Thyroid gland (tissue), 4 donors: ENCODE results near the gene BPIFB6. TPM values are rescaled to one million over a fixed set of nuclear protein-coding genes. Genes with fewer than 3 reads are reported as not detected.
"Not testable (repeated sequence)": the region's sequence is repeated elsewhere in the genome, so short reads cannot be mapped to it uniquely, and the experiment has no call there.

Source experiments
- DNase-seq, 2 donors: peaks; one replicate each; pipeline ENCODE4 v3.0.0-alpha.2; 2019
- H3K27ac ChIP-seq, 3 donors: fragments of 200-600 bp; sonication (generic); 1 replicate in 2 of 3; 2 replicates in 1 of 3; pipeline ENCODE4 v1.5.1; 2016 to 2019; ENCODE audit warnings: mild to moderate bottlenecking in 1 of 3, moderate library complexity in 1 of 3
- H3K27me3 ChIP-seq: fragments of 200-600 bp; sonication (generic); one replicate; pipeline ENCODE4 v1.5.1; 2019
- H3K36me3 ChIP-seq, 2 donors: fragments of 200-600 bp; sonication (generic); one replicate each; pipeline ENCODE4 v1.5.1; 2016 to 2019
- H3K4me1 ChIP-seq, 2 donors: fragments of 200-600 bp; sonication (generic); one replicate each; pipeline ENCODE4 v1.5.1; 2017 to 2019
- H3K4me3 ChIP-seq, 3 donors: fragments of 200-600 bp; sonication (generic); replicated peaks in 1 of 3; 1 replicate in 2 of 3; 2 replicates in 1 of 3; pipeline ENCODE4 v1.5.1; 2016; ENCODE audit warnings: mild to moderate bottlenecking in 1 of 3
- H3K9me3 ChIP-seq: fragments of 200-600 bp; sonication (generic); one replicate; pipeline ENCODE4 v1.5.1; 2017
- POLR2A ChIP-seq, 2 donors: fragments of 450-650 bp; IDR thresholded peaks; one replicate each; pipeline ENCODE4 v1.6.1; 2017; ENCODE audit warnings: antibody characterized with exemption in 2 of 2, mild to moderate bottlenecking in 2 of 2, moderate library complexity in 1 of 2
- WGBS, 2 donors: methylation state at CpG; one replicate each; pipeline ENCODE4 v1.1.5; 2017; 5-methylcytosine and 5-hydroxymethylcytosine counted together
- intact Hi-C: fragments of 100-400 bp; cut with DNase I; formaldehyde crosslinking; loops from one replicate; pipeline ENCODE4 v1.15.1; 2023
- total RNA-seq, 4 donors: library from RNA; depleted of rRNA; stranded (reverse); fragments of >200 nt; gene quantifications; one replicate each; pipeline ENCODE4 v1.2.3, GENCODE V29; 2016
- TF ChIP-seq, protein P1 (sequence below), 6 experiments: fragments of 200-600 bp in 3 of 6; fragments of 450-650 bp in 3 of 6; sonication (generic) in 3 of 6; IDR thresholded peaks; one replicate each; pipeline ENCODE4 v1.5.1; 2016 to 2019; ENCODE audit warnings: antibody characterized with exemption in 6 of 6, mild to moderate bottlenecking in 2 of 6, inconsistent platforms in 1 of 6, moderate library complexity in 1 of 6

Gene BPIFB6
- total RNA-seq, 4 donors from 2014 or later, result not detected

DNA sequence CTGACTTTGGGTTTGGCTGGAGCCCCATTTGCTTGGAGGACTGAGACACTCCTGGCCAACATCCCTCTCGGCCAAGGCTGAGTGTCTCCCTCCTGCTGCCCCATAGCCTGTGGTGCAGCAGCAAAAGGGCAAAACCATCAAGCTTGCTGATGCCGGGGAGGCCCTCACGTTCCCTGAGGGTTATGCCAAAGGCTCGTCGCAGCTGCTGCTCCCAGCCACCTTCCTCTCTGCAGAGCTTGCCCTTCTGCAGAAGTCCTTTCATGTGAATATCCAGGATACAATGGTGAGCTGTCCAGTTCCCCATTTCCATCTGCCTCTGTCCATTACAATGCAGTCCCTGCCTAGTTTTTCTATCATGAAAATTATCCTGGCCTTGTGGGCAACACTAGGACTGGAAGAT, 6.0 kb downstream of the BPIFB6 start:
- Histone ChIP-seq H3K36me3 (no peaks in the 10 kb centered on the region), H3K9me3 (no peaks in the 10 kb centered on the region), H3K4me3 (no peak overlapping the region), H3K27ac (no peak overlapping the region), H3K27me3 (no peaks in the 10 kb centered on the region), H3K4me1 (no peaks in the 10 kb centered on the region)
- 75% methylated on average over 5 of the region's 5 CpGs for WGBS, 2 donors
- TF ChIP-seq, protein P1, sequence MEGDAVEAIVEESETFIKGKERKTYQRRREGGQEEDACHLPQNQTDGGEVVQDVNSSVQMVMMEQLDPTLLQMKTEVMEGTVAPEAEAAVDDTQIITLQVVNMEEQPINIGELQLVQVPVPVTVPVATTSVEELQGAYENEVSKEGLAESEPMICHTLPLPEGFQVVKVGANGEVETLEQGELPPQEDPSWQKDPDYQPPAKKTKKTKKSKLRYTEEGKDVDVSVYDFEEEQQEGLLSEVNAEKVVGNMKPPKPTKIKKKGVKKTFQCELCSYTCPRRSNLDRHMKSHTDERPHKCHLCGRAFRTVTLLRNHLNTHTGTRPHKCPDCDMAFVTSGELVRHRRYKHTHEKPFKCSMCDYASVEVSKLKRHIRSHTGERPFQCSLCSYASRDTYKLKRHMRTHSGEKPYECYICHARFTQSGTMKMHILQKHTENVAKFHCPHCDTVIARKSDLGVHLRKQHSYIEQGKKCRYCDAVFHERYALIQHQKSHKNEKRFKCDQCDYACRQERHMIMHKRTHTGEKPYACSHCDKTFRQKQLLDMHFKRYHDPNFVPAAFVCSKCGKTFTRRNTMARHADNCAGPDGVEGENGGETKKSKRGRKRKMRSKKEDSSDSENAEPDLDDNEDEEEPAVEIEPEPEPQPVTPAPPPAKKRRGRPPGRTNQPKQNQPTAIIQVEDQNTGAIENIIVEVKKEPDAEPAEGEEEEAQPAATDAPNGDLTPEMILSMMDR (IDR thresholded peaks at IDR 0.05), result no peak
- no peak for TF ChIP-seq POLR2A (IDR thresholded peaks at IDR 0.05)
- no peak for DNase-seq
- intact Hi-C loops, result no loop called here

DNA sequence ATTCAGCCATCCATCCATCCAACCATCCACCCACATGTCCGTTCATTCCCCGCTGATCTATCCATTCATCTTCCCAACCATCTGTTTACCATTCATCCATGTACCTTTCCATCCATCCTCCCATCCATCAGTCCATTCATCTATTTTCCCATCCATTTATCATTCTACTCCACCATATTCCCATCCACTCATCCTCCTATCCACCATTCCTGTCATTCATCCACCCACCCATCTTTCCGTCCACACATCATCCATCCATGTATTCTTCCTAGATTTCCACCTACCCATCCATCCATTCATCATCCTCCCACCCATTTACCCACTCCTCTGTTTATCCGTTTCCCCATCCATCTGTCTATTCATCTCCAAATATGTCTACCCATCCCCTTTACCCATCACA, 6.8 kb downstream of the BPIFB6 start:
- Histone ChIP-seq H3K36me3 (no peaks in the 10 kb centered on the region), H3K4me1 (no peaks in the 10 kb centered on the region), H3K27me3 (no peaks in the 10 kb centered on the region), H3K9me3 (no peaks in the 10 kb centered on the region), H3K4me3 (no peak overlapping the region), H3K27ac (no peak overlapping the region)
- TF ChIP-seq POLR2A (IDR thresholded peaks at IDR 0.05), result no peak
- TF ChIP-seq, protein P1 (IDR thresholded peaks at IDR 0.05), result no peak
- no peak for DNase-seq
- WGBS, 2 donors, result 91 to 94% methylated on average over 4 of the region's 4 CpGs
- intact Hi-C loops, result no loop called here

DNA sequence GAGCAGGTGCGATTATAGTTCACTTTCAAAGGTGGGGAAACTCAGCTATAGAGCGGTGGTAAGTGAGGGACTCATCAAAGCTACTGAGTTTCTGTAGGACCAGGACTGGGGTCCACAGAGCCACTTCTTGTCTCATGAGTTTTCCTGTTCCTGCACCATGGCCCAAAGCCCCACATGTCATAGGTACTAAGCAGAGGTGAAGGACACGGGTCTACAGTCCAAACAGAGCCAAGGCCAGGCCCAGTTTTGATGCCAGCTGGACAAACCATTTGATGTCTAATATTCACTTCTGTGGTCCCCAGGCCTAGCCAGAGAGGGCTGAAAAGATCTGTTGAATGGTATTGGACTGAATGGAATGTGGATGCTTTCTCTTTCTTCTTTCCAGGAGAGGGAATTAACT, 11.0 kb downstream of the BPIFB6 start:
- intact Hi-C loops, result loop anchor here (10.0 kb wide), 1 partner anchor 82 kb away; no protein-coding TSS in a partner anchor
- Histone ChIP-seq H3K4me3 (no peak overlapping the region), H3K4me1 (no peaks in the 10 kb centered on the region), H3K9me3 (no peaks in the 10 kb centered on the region), H3K27me3 (no peaks in the 10 kb centered on the region), H3K36me3 (no peaks in the 10 kb centered on the region), H3K27ac (no peak overlapping the region)
- DNase-seq, result no peak
- no peak for TF ChIP-seq POLR2A (IDR thresholded peaks at IDR 0.05)
- TF ChIP-seq, protein P1 (IDR thresholded peaks at IDR 0.05), result no peak
- 96% methylated on average over 3 of the region's 3 CpGs for WGBS, 2 donors

DNA sequence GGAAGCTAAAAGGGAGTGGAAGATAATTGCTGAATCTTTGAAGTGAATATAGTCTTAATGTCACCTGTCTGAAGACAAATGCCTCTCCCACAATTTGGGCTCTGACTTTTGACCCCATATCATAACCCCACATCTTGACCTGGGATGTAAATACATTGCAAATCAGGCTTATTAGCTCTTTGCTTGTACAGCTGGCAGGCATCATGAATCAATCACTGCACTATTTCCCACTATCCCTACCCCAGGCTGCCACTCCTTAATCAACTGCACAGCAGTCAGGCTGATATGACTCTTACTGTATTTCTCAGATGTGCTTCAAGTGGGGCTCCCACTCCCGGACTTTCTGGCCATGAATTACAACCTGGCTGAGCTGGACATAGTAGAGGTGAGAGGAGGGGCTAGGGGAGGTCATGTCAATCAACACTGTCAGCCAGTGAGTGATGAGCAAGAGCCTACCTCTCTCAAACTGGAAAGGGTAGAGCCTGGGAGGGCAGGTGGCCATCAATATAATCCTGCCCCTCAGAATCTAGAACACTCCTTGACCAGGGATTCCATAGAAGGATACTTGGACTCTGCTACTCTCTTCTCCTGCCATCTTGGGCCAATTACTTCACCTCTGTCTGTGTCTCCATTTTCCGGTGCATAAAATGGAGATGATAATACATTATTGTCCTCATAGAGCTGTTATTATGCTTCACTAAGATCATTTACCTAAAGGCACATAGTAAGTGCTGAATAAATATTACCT, 11.7 kb downstream of the BPIFB6 start:
- H3K27ac ChIP-seq, result no peak overlapping the region
- TF ChIP-seq POLR2A (IDR thresholded peaks at IDR 0.05), result no peak
- TF ChIP-seq, protein P1 (IDR thresholded peaks at IDR 0.05), result no peak

DNA sequence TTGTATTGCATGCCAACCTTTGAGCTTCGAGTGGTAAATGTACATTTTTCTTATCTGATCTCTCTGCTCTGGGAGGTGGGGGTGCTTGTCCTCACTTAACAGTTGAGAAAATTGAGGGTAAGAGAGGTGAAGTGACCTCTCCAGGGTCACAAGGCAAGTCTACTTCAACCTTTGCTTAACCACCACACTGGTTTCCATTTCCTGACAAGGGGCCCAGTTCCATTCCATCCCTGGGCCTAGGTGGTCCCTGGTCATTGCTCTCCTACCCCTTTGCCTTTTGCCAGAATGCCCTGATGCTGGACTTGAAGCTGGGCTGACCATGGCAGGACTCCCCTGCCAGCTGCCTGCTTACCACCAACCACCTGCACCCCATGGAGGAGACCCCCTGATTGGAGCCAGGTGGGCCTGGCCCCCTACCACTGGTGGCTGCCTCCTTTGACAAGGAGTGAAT, 12.3 kb downstream of the BPIFB6 start:
- 44 to 74% methylated on average over 1 of the region's 1 CpG for WGBS, 2 donors
- TF ChIP-seq, protein P1 (IDR thresholded peaks at IDR 0.05), result no peak
- no peak for TF ChIP-seq POLR2A (IDR thresholded peaks at IDR 0.05)

More for the DNA sequence above, 11.7 kb downstream of the BPIFB6 start:
- intact Hi-C loops, result loop anchor here (10.0 kb wide), 1 partner anchor 82 kb away; no protein-coding TSS in a partner anchor
- Histone ChIP-seq H3K4me3 (no peak overlapping the region), H3K4me1 (no peaks in the 10 kb centered on the region), H3K36me3 (no peaks in the 10 kb centered on the region), H3K27me3 (no peaks in the 10 kb centered on the region), H3K9me3 (no peaks in the 10 kb centered on the region)
- WGBS, 2 donors, result 70 to 73% methylated on average over 2 of the region's 2 CpGs
- DNase-seq, result no peak

DNA sequence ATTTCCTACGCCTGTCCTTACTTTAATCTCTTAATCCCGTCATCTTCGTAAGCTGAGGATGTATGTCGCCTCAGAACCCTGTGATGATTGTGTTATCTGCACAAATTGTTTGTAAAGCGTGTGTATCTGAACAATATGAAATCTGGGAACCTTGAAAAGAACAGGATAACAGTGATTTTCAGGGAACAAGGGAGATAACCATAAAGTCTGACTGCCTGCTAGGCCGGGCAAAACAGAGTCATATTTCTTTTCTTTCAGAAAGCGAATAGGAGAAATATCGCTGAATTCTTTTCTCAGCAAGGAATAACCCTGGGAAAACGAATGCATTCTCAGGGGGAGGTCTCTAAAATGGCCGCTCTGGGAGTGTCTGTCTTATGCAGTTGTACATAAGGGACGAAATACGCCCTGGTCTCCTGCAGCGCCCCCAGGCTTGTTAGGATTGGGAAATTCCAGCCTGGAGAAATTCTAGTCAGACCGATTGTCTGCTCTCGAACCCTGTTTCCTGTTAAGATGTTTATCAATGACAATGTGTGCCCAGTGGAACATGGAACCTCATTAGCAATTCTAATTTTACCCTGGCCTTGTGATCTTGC, 13.8 kb downstream of the BPIFB6 start:
- not testable (repeated sequence) for H3K4me1 ChIP-seq, H3K9me3 ChIP-seq, H3K4me3 ChIP-seq, H3K36me3 ChIP-seq, H3K27me3 ChIP-seq, DNase-seq, H3K27ac ChIP-seq
- 82 to 87% methylated on average over 15 of the region's 15 CpGs for WGBS, 2 donors
- intact Hi-C loops, result loop anchor here (10.0 kb wide), 1 partner anchor 80 kb away; no protein-coding TSS in a partner anchor

More for the DNA sequence above, 12.3 kb downstream of the BPIFB6 start:
- Histone ChIP-seq H3K4me1 (no peaks in the 10 kb centered on the region), H3K27me3 (no peaks in the 10 kb centered on the region), H3K9me3 (no peaks in the 10 kb centered on the region), H3K27ac (no peak overlapping the region), H3K36me3 (no peaks in the 10 kb centered on the region), H3K4me3 (no peak overlapping the region)
- intact Hi-C loops, result loop anchor here (10.0 kb wide), 1 partner anchor 81 kb away; no protein-coding TSS in a partner anchor
- DNase-seq, result no peak
